T-cell (primary cell): ENCODE data around the gene PLCB4. TPM values are rescaled to one million over a fixed set of nuclear protein-coding genes. Genes with fewer than 3 reads are reported as not detected.

Experiments
- ATAC-seq, 4 experiments: fragments of 200-7000 bp in 3 of 4; fragments of 150-1000 bp in 1 of 4; cut with Tn5 transposase; replicated peaks in 1 of 4; 1 replicate in 3 of 4; 2 replicates in 1 of 4; pipeline ENCODE4 v1.10.0; 2021; ENCODE audit warnings: moderate library complexity in 3 of 4, mild to moderate bottlenecking in 2 of 4, moderate number of reproducible peaks in 1 of 4
- CTCF ChIA-PET, 2 donors: fragments of 300-600 bp; sonication (Branson Sonifier 250); formaldehyde crosslinking; loops; one replicate each; lab custom pipeline; 2022; ENCODE audit warnings: antibody characterized with exemption in 2 of 2; lab: Charles Lee
- POLR2A ChIA-PET, 2 donors: fragments of 300-600 bp; sonication (Branson Sonifier 250); formaldehyde crosslinking; loops; one replicate each; lab custom pipeline; 2022; ENCODE audit warnings: antibody characterized with exemption in 2 of 2; lab: Charles Lee
- DNase-seq, 35 experiments: peaks; one replicate each; pipeline versions ENCODE4 v3.0.0 to v3.0.0-alpha.2; 2013 to 2023
- H3K27ac ChIP-seq: one replicate; pipeline ENCODE4 v1.5.1; 2013; ENCODE audit warnings: low read length
- H3K27me3 ChIP-seq, 2 experiments: replicated peaks in 1 of 2; 1 replicate in 1 of 2; 2 replicates in 1 of 2; pipeline versions ENCODE4 v1.6.1 to v1.7.0; 2013; ENCODE audit warnings: low read length in 1 of 2, mixed read lengths in 1 of 2; ENCODE audit not compliant: control insufficient read depth in 2 of 2, insufficient read depth in 2 of 2; ENCODE audit errors: extremely low read depth in 1 of 2
- H3K36me3 ChIP-seq, 2 donors: 1 replicate in 1 of 2; 2 replicates in 1 of 2; pipeline versions ENCODE4 v1.6.1 to v1.7.0; 2013; ENCODE audit warnings: low read length in 1 of 2; ENCODE audit not compliant: control insufficient read depth in 2 of 2, insufficient read depth in 1 of 2; ENCODE audit errors: extremely low read depth in 1 of 2
- H3K4me1 ChIP-seq, 2 experiments: 1 replicate in 1 of 2; 2 replicates in 1 of 2; pipeline versions ENCODE4 v1.6.1 to v1.7.0; 2013; ENCODE audit warnings: low read length in 2 of 2, mixed read lengths in 1 of 2; ENCODE audit not compliant: insufficient read depth in 2 of 2, control insufficient read depth in 1 of 2; ENCODE audit errors: extremely low read depth in 1 of 2
- H3K4me3 ChIP-seq, 2 donors: 1 replicate in 1 of 2; 2 replicates in 1 of 2; pipeline versions ENCODE4 v1.5.1 to v1.7.0; 2013; ENCODE audit warnings: mild to moderate bottlenecking in 2 of 2, low read length in 1 of 2, moderate library complexity in 1 of 2; ENCODE audit not compliant: control insufficient read depth in 1 of 2; ENCODE audit errors: extremely low read depth in 1 of 2
- H3K9me3 ChIP-seq: 2 replicates; pipeline ENCODE4 v1.7.0; 2013
- H3K27ac Mint-ChIP-seq, 2 donors: one replicate each; pipeline ENCODE4 v1.8.0; 2020 to 2021; ENCODE audit warnings: mild to moderate bottlenecking in 2 of 2, mixed read lengths in 2 of 2
- H3K27me3 Mint-ChIP-seq, 2 donors: one replicate each; pipeline ENCODE4 v1.8.0; 2021 to 2022; ENCODE audit warnings: mixed read lengths in 2 of 2
- H3K36me3 Mint-ChIP-seq: one replicate; pipeline ENCODE4 v1.8.0; 2021; ENCODE audit warnings: mixed read lengths
- H3K4me1 Mint-ChIP-seq, 3 donors: one replicate each; pipeline ENCODE4 v1.8.0; 2020 to 2022; ENCODE audit warnings: mixed read lengths in 3 of 3, mild to moderate bottlenecking in 1 of 3
- H3K4me3 Mint-ChIP-seq, 3 donors: one replicate each; pipeline ENCODE4 v1.8.0; 2020 to 2022; ENCODE audit warnings: mild to moderate bottlenecking in 3 of 3, mixed read lengths in 3 of 3, moderate library complexity in 3 of 3
- H3K9me3 Mint-ChIP-seq, 3 donors: one replicate each; pipeline ENCODE4 v1.8.0; 2020 to 2022; ENCODE audit warnings: mixed read lengths in 3 of 3
- WGBS: methylation state at CpG from one replicate; pipeline ENCODE4 v1.1.5; 2013; ENCODE audit warnings: missing lambda C conversion rate; ENCODE audit not compliant: insufficient coverage; 5-methylcytosine and 5-hydroxymethylcytosine counted together
- total RNA-seq, 35 experiments: library from RNA in 6 of 35; stranded (reverse) in 6 of 35; fragments of 120-200 nt in 1 of 35; gene quantifications; one replicate each; pipeline versions ENCODE4 v1.2.1 to v1.2.4 and lab custom pipeline; 2013 to 2026

Gene PLCB4
- total RNA-seq, 5 donors from 2014 or later (not counting 1 experiment from before 2014, with no cell fraction given), result 0.06 to 0.07 TPM; not detected in 3

- Mint-ChIP-seq H3K27ac (no peak overlapping the region), H3K4me3 (no peak overlapping the region), H3K36me3 (no peaks in the 10 kb centered on the region), H3K9me3 (no peaks in the 10 kb centered on the region), H3K4me1 (no peaks in the 10 kb centered on the region), H3K27me3 (no peaks in the 10 kb centered on the region)
- DNase-seq, result no peak
- Histone ChIP-seq H3K36me3 (no peaks in the 10 kb centered on the region), H3K4me3 (no peak overlapping the region), H3K4me1 (no peaks in the 10 kb centered on the region), H3K27ac (no peak overlapping the region), H3K9me3 (no peaks in the 10 kb centered on the region), H3K27me3 (no peaks in the 10 kb centered on the region)
- CTCF ChIA-PET, result no interaction called here
- ATAC-seq, result no peak
- 40% methylated on average over 1 of the region's 2 CpGs for whole genome bisulfite sequencing
- POLR2A ChIA-PET, result no interaction called here
These were observed 298.9 kb downstream of the PLCB4 start for GRCh38 chr20:9367746-9368145.

GRCh38 chr20:9368893-9369292, 300.0 kb downstream of the PLCB4 start:
- ChIA-PET CTCF (no interaction called here), POLR2A (no interaction called here)
- no peaks in the 10 kb centered on the region for H3K9me3 ChIP-seq
- H3K9me3 Mint-ChIP-seq, result no peaks in the 10 kb centered on the region
- H3K36me3 Mint-ChIP-seq, result no peaks in the 10 kb centered on the region
- no peaks in the 10 kb centered on the region for H3K36me3 ChIP-seq
- no peaks in the 10 kb centered on the region for H3K27me3 Mint-ChIP-seq
- H3K27ac ChIP-seq, result no peak overlapping the region
- no peaks in the 10 kb centered on the region for H3K4me1 Mint-ChIP-seq
- 78% methylated on average over 4 of the region's 4 CpGs for WGBS
- H3K27ac Mint-ChIP-seq, result no peak overlapping the region
- ATAC-seq, result no peak
- no peak for DNase-seq
- no peaks in the 10 kb centered on the region for H3K4me1 ChIP-seq
- H3K27me3 ChIP-seq, result no peaks in the 10 kb centered on the region
- H3K4me3 ChIP-seq, result no peak overlapping the region
- H3K4me3 Mint-ChIP-seq, result no peak overlapping the region

DNA sequence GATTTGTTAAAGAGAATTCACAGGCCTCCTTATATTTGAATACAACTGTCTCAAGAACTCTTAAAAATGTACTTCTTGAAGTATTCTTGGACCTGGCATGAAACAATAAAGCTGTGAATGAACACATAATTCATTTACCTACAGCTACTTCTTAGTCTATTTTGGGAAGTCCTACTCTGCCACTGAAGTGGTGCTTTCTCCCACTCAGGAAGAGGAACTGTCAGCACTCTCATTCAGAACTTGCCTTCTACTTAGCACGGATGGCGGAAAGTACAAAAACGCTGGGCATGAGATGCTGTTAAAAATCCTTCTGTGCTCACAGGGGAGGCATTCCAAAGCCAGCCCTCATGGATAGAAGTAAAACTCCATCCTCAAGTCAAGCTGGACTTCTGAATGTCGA, 300.7 kb downstream of the PLCB4 start:
- Mint-ChIP-seq H3K36me3 (no peaks in the 10 kb centered on the region), H3K27me3 (no peaks in the 10 kb centered on the region), H3K4me1 (no peaks in the 10 kb centered on the region), H3K27ac (no peak overlapping the region), H3K4me3 (no peak overlapping the region), H3K9me3 (peaks cover 0 to 4% (median 0%) of the 10 kb centered on the region in 3 donors)
- 90% methylated on average over 2 of the region's 4 CpGs for WGBS
- ChIA-PET POLR2A (no interaction called here), CTCF (no interaction called here)
- ATAC-seq (no peak), DNase-seq (no peak)
- no peak overlapping the region for H3K27ac ChIP-seq
- no peak overlapping the region for H3K4me3 ChIP-seq
- no peaks in the 10 kb centered on the region for H3K36me3 ChIP-seq
- no peaks in the 10 kb centered on the region for H3K4me1 ChIP-seq
- H3K27me3 ChIP-seq, result no peaks in the 10 kb centered on the region
- H3K9me3 ChIP-seq, result no peaks in the 10 kb centered on the region

GRCh38 chr20:9374072-9374471, 305.2 kb downstream of the PLCB4 start:
- ChIA-PET CTCF (no interaction called here), POLR2A (no interaction called here)
- no peak for DNase-seq
- WGBS, result 40% methylated on average over 2 of the region's 5 CpGs
- H3K4me1 ChIP-seq, result no peaks in the 10 kb centered on the region
- Mint-ChIP-seq H3K27me3 (no peaks in the 10 kb centered on the region), H3K4me3 (no peak overlapping the region), H3K27ac (no peak overlapping the region), H3K36me3 (no peaks in the 10 kb centered on the region), H3K9me3 (peaks cover 0 to 4% (median 0%) of the 10 kb centered on the region in 3 donors), H3K4me1 (no peaks in the 10 kb centered on the region)
- no peak overlapping the region for H3K27ac ChIP-seq
- H3K27me3 ChIP-seq, result no peaks in the 10 kb centered on the region
- no peaks in the 10 kb centered on the region for H3K36me3 ChIP-seq
- ATAC-seq, result no peak
- no peak overlapping the region for H3K4me3 ChIP-seq
- no peaks in the 10 kb centered on the region for H3K9me3 ChIP-seq

DNA sequence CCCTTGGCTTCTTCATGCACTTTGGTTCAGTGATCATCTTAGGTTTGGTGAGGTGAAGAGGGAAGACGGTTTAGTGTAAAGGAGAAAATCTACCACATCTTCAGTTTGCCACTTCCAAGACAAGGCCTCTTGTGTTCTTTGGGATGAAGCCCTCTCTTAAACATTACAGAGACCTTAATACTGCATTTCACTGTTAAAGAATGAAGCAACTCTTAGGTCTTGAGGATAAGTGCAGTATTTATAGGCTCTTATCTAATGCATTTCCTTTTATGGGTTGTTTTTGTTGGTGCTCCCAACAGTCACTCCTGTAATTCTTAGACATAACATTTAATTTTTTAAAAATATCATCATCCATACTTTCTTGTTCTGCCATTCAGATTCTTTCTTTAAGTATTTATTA, 305.6 kb downstream of the PLCB4 start:
- ATAC-seq, result no peak
- no peak overlapping the region for H3K4me3 ChIP-seq
- H3K4me1 ChIP-seq, result no peaks in the 10 kb centered on the region
- H3K36me3 Mint-ChIP-seq, result no peaks in the 10 kb centered on the region
- no peak overlapping the region for H3K27ac Mint-ChIP-seq
- H3K27me3 Mint-ChIP-seq, result no peaks in the 10 kb centered on the region
- ChIA-PET POLR2A (no interaction called here), CTCF (no interaction called here)
- H3K27ac ChIP-seq, result no peak overlapping the region
- no peak overlapping the region for H3K4me3 Mint-ChIP-seq
- no CpG with 5 or more reads among the region's 1 CpG for WGBS
- H3K27me3 ChIP-seq, result no peaks in the 10 kb centered on the region
- H3K4me1 Mint-ChIP-seq, result no peaks in the 10 kb centered on the region
- no peaks in the 10 kb centered on the region for H3K36me3 ChIP-seq
- H3K9me3 ChIP-seq, result no peaks in the 10 kb centered on the region
- peaks cover 0 to 4% (median 0%) of the 10 kb centered on the region in 3 donors for H3K9me3 Mint-ChIP-seq
- DNase-seq, result no peak

DNA sequence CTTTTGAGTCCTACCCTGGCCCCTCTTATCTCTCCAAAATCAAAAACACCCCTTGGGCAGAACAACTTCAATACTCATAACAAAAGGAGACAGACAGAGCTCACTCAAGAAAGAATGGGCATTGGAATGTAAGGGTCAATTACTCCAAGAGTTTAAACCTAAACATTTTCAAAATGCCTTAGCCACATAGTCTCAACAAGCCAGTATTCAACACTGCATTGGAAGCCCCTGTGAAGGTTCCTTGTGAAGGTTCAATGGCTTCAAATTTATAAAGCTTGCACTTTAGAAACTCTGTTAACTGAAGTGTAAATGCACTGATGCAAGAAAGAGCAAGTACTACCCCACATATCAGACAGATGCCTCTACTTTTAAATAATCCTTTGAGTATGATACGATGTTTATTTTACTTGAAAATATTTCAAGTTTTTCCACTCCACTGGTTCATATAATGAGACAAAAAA, 306.4 kb downstream of the PLCB4 start:
- Histone ChIP-seq H3K9me3 (no peaks in the 10 kb centered on the region), H3K36me3 (no peaks in the 10 kb centered on the region), H3K4me3 (no peak overlapping the region), H3K27me3 (no peaks in the 10 kb centered on the region), H3K4me1 (no peaks in the 10 kb centered on the region), H3K27ac (no peak overlapping the region)
- ATAC-seq (no peak), DNase-seq (no peak)
- ChIA-PET POLR2A (no interaction called here), CTCF (no interaction called here)
- Mint-ChIP-seq H3K4me3 (no peak overlapping the region), H3K4me1 (no peaks in the 10 kb centered on the region), H3K36me3 (no peaks in the 10 kb centered on the region), H3K9me3 (peaks cover 0 to 4% (median 0%) of the 10 kb centered on the region in 3 donors), H3K27ac (no peak overlapping the region), H3K27me3 (no peaks in the 10 kb centered on the region)
- no CpG with 5 or more reads among the region's 1 CpG for WGBS

GRCh38 chr20:9377007-9377406, 308.1 kb downstream of the PLCB4 start:
- Mint-ChIP-seq H3K27me3 (no peaks in the 10 kb centered on the region), H3K9me3 (peaks cover 0 to 6% (median 0%) of the 10 kb centered on the region in 3 donors), H3K4me3 (no peak overlapping the region), H3K4me1 (no peaks in the 10 kb centered on the region), H3K36me3 (no peaks in the 10 kb centered on the region), H3K27ac (no peak overlapping the region)
- ChIA-PET CTCF (no interaction called here), POLR2A (no interaction called here)
- Histone ChIP-seq H3K4me3 (no peak overlapping the region), H3K36me3 (no peaks in the 10 kb centered on the region), H3K9me3 (no peaks in the 10 kb centered on the region), H3K4me1 (no peaks in the 10 kb centered on the region), H3K27me3 (no peaks in the 10 kb centered on the region), H3K27ac (no peak overlapping the region)
- 100% methylated on average over 1 of the region's 2 CpGs for WGBS
- DNase-seq (no peak), ATAC-seq (no peak)
